Prostate gland (tissue), 2 donors: ENCODE data around the gene MB21D2. TPM values are rescaled to one million over a fixed set of nuclear protein-coding genes. Genes with fewer than 3 reads are reported as not detected.

Experiments
- DNase-seq: peaks from one replicate; pipeline ENCODE4 v3.0.0-alpha.2; 2019; ENCODE audit warnings: low spot score
- H3K27ac ChIP-seq, 2 donors: fragments of 200-600 bp; sonication (generic); 2 replicates each; pipeline ENCODE4 v1.5.1; 2017 to 2019
- H3K27me3 ChIP-seq: fragments of 200-600 bp; sonication (generic); replicated peaks from 2 replicates; pipeline ENCODE4 v1.5.1; 2019; ENCODE audit not compliant: insufficient read depth
- H3K36me3 ChIP-seq, 2 donors: fragments of 200-600 bp; sonication (generic); 1 replicate in 1 of 2; 2 replicates in 1 of 2; pipeline versions ENCODE4 v1.5.1 to v1.8.1; 2017 to 2019
- H3K4me1 ChIP-seq: fragments of 200-600 bp; sonication (generic); replicated peaks from 2 replicates; pipeline ENCODE4 v1.5.1; 2019
- H3K4me3 ChIP-seq, 2 donors: fragments of 200-600 bp; sonication (generic); 2 replicates each; pipeline ENCODE4 v1.5.1; 2017 to 2019
- H3K9me3 ChIP-seq: fragments of 200-600 bp; sonication (generic); 2 replicates; pipeline ENCODE4 v1.5.1; 2017
- POLR2A ChIP-seq: fragments of 450-650 bp; IDR thresholded peaks from one replicate; pipeline ENCODE4 v1.6.1; 2016; ENCODE audit warnings: antibody characterized with exemption, mild to moderate bottlenecking
- POLR2AphosphoS5 ChIP-seq: sonication (generic); formaldehyde crosslinking; IDR thresholded peaks from one replicate; pipeline ENCODE4 v1.6.1; 2017; ENCODE audit warnings: antibody characterized with exemption
- WGBS: methylation state at CpG from one replicate; pipeline ENCODE4 v1.1.5; 2018; 5-methylcytosine and 5-hydroxymethylcytosine counted together
- intact Hi-C: fragments of 100-400 bp; cut with DNase I; formaldehyde crosslinking; loops from one replicate; pipeline ENCODE4 v1.14.2; 2022
- total RNA-seq, 2 donors: library from RNA; depleted of rRNA; stranded (reverse); fragments of >200 nt; gene quantifications; one replicate each; pipeline ENCODE4 v1.1.0, GENCODE V29; 2016
- TF ChIP-seq, protein P1 (sequence below), 4 experiments: fragments of 200-600 bp in 2 of 4; fragments of 450-650 bp in 2 of 4; sonication (generic) in 2 of 4; IDR thresholded peaks; 1 replicate in 3 of 4; 2 replicates in 1 of 4; pipeline ENCODE4 v1.5.1; 2016 to 2019; ENCODE audit warnings: antibody characterized with exemption in 4 of 4, mild to moderate bottlenecking in 2 of 4, moderate library complexity in 2 of 4

MB21D2 gene
- total RNA-seq, 2 donors from 2014 or later, result 1.8 to 20.4 TPM

DNA sequence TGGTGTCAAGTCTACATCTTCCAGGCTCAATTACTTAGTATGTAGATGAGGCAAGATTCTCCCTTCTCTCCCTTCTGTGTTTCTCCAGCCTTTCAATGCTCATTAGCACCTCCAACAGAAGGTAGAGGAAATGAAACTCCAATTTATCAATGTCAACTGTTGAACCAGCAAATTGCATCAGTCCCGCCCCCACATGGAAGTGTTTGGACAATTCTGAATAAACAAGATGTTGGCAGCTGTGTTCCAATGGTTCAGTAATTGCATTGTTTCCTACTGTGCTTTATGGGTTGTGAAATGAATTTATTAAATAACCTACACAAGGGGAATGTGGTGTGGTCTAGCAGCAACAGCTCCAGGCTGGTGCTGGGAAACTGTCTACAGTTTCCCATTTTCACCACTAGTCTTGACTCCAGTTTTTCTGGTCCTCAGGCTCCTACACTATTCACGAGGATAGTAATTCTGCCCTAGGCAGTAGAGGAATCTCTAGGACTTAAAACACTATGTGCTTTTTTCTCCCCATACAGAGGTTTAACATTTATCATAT is 91.9 kb downstream of the MB21D2 start:
- no peak overlapping the region for H3K4me3 ChIP-seq
- TF ChIP-seq POLR2AphosphoS5, result no peak
- TF ChIP-seq, protein P1, sequence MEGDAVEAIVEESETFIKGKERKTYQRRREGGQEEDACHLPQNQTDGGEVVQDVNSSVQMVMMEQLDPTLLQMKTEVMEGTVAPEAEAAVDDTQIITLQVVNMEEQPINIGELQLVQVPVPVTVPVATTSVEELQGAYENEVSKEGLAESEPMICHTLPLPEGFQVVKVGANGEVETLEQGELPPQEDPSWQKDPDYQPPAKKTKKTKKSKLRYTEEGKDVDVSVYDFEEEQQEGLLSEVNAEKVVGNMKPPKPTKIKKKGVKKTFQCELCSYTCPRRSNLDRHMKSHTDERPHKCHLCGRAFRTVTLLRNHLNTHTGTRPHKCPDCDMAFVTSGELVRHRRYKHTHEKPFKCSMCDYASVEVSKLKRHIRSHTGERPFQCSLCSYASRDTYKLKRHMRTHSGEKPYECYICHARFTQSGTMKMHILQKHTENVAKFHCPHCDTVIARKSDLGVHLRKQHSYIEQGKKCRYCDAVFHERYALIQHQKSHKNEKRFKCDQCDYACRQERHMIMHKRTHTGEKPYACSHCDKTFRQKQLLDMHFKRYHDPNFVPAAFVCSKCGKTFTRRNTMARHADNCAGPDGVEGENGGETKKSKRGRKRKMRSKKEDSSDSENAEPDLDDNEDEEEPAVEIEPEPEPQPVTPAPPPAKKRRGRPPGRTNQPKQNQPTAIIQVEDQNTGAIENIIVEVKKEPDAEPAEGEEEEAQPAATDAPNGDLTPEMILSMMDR (IDR thresholded peaks at IDR 0.05), result peak in 1 of 4 experiments; percentile 11
- TF ChIP-seq POLR2A, result no peak
- H3K27ac ChIP-seq, result no peak overlapping the region
- no peaks in the 10 kb centered on the region for H3K4me1 ChIP-seq
- no peaks in the 10 kb centered on the region for H3K36me3 ChIP-seq
- WGBS, result 55% methylated on average over 2 of the region's 2 CpGs
- no peak for DNase-seq
- intact Hi-C loops, result no loop called here
- H3K27me3 ChIP-seq, result no peaks in the 10 kb centered on the region
- no peaks in the 10 kb centered on the region for H3K9me3 ChIP-seq

DNA sequence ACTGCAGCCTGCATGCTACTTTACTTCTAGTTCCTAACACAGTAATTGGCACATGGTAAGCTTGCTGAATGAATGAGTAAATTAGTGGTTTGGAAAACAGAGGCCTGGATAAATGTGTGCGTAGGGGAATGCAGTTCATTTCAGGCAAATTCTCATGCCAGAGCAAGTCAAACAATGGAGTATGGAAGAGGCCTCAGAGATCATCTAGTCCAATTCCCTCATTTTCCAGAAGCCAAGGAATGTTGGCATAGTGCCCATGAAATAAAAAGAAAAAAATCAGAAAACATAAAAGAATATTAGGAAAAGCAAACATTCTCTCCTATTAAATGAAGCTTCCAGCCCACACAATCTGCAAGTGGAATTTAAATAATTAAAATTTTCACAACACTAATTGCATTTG is 92.4 kb downstream of the MB21D2 start:
- Histone ChIP-seq H3K4me3 (no peak overlapping the region), H3K27ac (no peak overlapping the region), H3K9me3 (no peaks in the 10 kb centered on the region), H3K27me3 (no peaks in the 10 kb centered on the region), H3K36me3 (no peaks in the 10 kb centered on the region), H3K4me1 (no peaks in the 10 kb centered on the region)
- DNase-seq, result no peak
- TF ChIP-seq, protein P1 (IDR thresholded peaks at IDR 0.05), result no peak
- TF ChIP-seq POLR2AphosphoS5 (no peak), POLR2A (no peak)
- WGBS, result 72% methylated on average over 1 of the region's 1 CpG
- intact Hi-C loops, result no loop called here

DNA sequence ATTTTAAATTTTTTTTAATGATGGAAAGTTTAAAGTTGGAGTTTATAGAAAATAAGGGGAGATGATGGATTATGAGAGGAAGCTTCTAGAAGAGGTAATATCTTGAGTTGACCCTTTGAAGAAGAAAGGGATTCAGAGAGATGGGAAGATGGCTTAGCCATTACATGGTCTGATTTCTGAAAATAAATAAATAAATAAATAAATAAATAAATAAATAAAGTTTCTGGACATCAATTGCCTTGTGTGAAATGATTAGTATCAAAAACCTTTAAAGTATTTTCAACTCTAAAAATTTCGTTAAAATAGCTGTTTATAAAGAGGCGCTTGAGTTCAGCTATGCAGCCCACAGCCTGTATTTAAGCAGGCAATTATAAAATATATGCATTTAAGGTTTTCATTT is 93.3 kb downstream of the MB21D2 start:
- H3K27ac ChIP-seq, result no peak overlapping the region
- no peak for DNase-seq
- no peaks in the 10 kb centered on the region for H3K4me1 ChIP-seq
- no peak overlapping the region for H3K4me3 ChIP-seq
- WGBS, result 100% methylated on average over 2 of the region's 2 CpGs
- H3K36me3 ChIP-seq, result no peaks in the 10 kb centered on the region
- H3K27me3 ChIP-seq, result no peaks in the 10 kb centered on the region
- TF ChIP-seq POLR2AphosphoS5, result no peak
- TF ChIP-seq, protein P1 (IDR thresholded peaks at IDR 0.05), result no peak
- TF ChIP-seq POLR2A, result no peak
- no peaks in the 10 kb centered on the region for H3K9me3 ChIP-seq
- intact Hi-C loops, result no loop called here

DNA sequence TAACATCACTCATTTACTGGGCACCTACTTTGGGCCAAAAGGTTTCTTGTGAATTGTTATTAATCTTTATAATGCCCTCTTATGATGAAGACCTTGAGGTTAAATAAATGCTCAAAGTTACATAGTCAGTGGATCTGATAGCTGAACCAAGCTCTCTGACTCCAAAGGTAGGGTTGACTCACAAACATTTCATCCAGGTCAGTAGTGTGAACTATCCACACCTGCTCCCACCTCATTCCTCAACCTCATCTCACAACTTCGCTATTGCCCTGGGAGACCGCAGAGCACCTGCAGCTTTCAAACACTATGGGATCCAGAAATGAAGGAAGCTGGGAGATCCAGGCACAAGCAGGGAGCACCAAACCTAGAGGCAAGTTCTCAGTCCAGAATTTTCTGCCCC is 96.5 kb downstream of the MB21D2 start:
- intact Hi-C loops, result no loop called here
- Histone ChIP-seq H3K27me3 (no peaks in the 10 kb centered on the region), H3K4me1 (no peaks in the 10 kb centered on the region), H3K9me3 (no peaks in the 10 kb centered on the region), H3K4me3 (no peak overlapping the region), H3K36me3 (no peaks in the 10 kb centered on the region), H3K27ac (no peak overlapping the region)
- DNase-seq, result no peak
- TF ChIP-seq, protein P1 (IDR thresholded peaks at IDR 0.05), result no peak
- WGBS, result 97% methylated on average over 2 of the region's 2 CpGs

DNA sequence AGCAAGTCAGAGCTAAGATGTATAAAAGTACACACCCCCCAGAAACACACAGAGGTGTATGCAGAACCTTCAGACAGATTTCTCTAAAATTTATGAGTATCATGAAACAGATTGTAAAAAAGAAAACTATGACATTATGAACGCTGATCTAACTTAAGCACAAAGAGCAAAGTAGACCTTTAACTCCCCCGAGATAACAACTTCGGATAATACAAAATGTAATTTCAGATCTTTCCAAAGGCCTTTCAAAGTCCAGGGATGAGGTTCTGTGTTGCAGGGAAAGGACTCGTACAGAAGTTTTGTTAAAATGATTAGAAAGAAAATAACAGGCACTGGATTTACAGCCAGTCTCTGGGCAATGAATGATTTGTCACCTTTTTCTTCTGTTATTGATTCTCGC is 97.5 kb downstream of the MB21D2 start:
- no peaks in the 10 kb centered on the region for H3K36me3 ChIP-seq
- TF ChIP-seq POLR2A (no peak), POLR2AphosphoS5 (no peak)
- TF ChIP-seq, protein P1 (IDR thresholded peaks at IDR 0.05), result no peak
- H3K9me3 ChIP-seq, result no peaks in the 10 kb centered on the region
- no peaks in the 10 kb centered on the region for H3K27me3 ChIP-seq
- 83% methylated on average over 5 of the region's 5 CpGs for WGBS
- no peak overlapping the region for H3K27ac ChIP-seq
- DNase-seq, result no peak
- intact Hi-C loops, result no loop called here
- H3K4me3 ChIP-seq, result no peak overlapping the region
- no peaks in the 10 kb centered on the region for H3K4me1 ChIP-seq
